HEK293 (cell line): ENCODE data around the gene EHMT1.

ENCODE experiments used
- CTCF ChIA-PET: fragments of 350-600 bp; formaldehyde crosslinking; extraction: SDS; loops from one replicate; lab custom pipeline; 2021; ENCODE audit warnings: antibody characterized with exemption; lab: Yijun Ruan, JAX
- POLR2A ChIA-PET: fragments of 300-600 bp; formaldehyde crosslinking; extraction: SDS; loops from one replicate; lab custom pipeline; 2020; ENCODE audit warnings: antibody characterized with exemption, inconsistent platforms; lab: Yijun Ruan, JAX
- H3K27ac ChIP-seq: fragments of 200-500 bp; sonication (Bioruptor generic); 2 replicates; pipeline ENCODE4 v1.5.1; 2014; ENCODE audit warnings: low read depth, low read length, control low read depth, inconsistent platforms; ENCODE audit errors: extremely low read depth
- H3K36me3 ChIP-seq, 2 experiments: fragments of 200-500 bp in 1 of 2; sonication (Bioruptor generic) in 1 of 2; 1 replicate in 1 of 2; 2 replicates in 1 of 2; pipeline ENCODE4 v1.5.1; 2014 to 2017; ENCODE audit warnings: inconsistent platforms in 2 of 2, low read length in 2 of 2; ENCODE audit not compliant: control insufficient read depth in 2 of 2, insufficient read depth in 1 of 2
- H3K4me1 ChIP-seq: fragments of 200-500 bp; sonication (Bioruptor generic); 2 replicates; pipeline ENCODE4 v1.5.1; 2014; ENCODE audit warnings: mild to moderate bottlenecking, low read length, inconsistent platforms; ENCODE audit not compliant: control insufficient read depth, insufficient read depth
- H3K4me3 ChIP-seq: 2 replicates; pipeline ENCODE4 v1.5.1; 2011; ENCODE audit warnings: low read depth, mild to moderate bottlenecking, control low read depth, low read length, moderate library complexity
- H3K9me3 ChIP-seq: fragments of 200-500 bp; sonication (Bioruptor generic); 2 replicates; pipeline ENCODE4 v1.5.1; 2014; ENCODE audit warnings: low read depth, low read length, inconsistent platforms; ENCODE audit not compliant: control insufficient read depth, insufficient read depth
- IKZF3 ChIP-seq: fragments of 450-650 bp; IDR thresholded peaks from 2 replicates; pipeline ENCODE4 v1.5.0; 2018; ENCODE audit warnings: missing biosample characterization, mild to moderate bottlenecking, missing genetic modification characterization, moderate library complexity
- SETDB1 ChIP-seq: IDR thresholded peaks from one replicate; pipeline ENCODE4 v1.6.1; 2017; ENCODE audit warnings: mild to moderate bottlenecking, low read length, moderate library complexity, mixed read lengths; ENCODE audit not compliant: insufficient read length
- ZBTB1 ChIP-seq: fragments of 450-650 bp; formaldehyde crosslinking; IDR thresholded peaks from 2 replicates; pipeline ENCODE4 v1.5.1; 2016; ENCODE audit warnings: missing biosample characterization, missing genetic modification characterization
- ZBTB17 ChIP-seq: fragments of 450-650 bp; formaldehyde crosslinking; IDR thresholded peaks from 2 replicates; pipeline ENCODE4 v1.5.1; 2016; ENCODE audit warnings: missing biosample characterization, missing genetic modification characterization
- ZBTB7A ChIP-seq: fragments of 450-650 bp; formaldehyde crosslinking; IDR thresholded peaks from 2 replicates; pipeline ENCODE4 v1.5.1; 2016; ENCODE audit warnings: low read depth, missing biosample characterization, missing genetic modification characterization
- ZNF121 ChIP-seq: fragments of 450-650 bp; formaldehyde crosslinking; IDR thresholded peaks from 2 replicates; pipeline ENCODE4 v1.5.1; 2016; ENCODE audit warnings: missing biosample characterization, missing genetic modification characterization
- ZNF140 ChIP-seq: fragments of 450-650 bp; formaldehyde crosslinking; IDR thresholded peaks from 2 replicates; pipeline ENCODE4 v1.5.1; 2016; ENCODE audit warnings: missing biosample characterization, missing genetic modification characterization
- ZNF146 ChIP-seq: fragments of 450-650 bp; formaldehyde crosslinking; IDR thresholded peaks from 2 replicates; pipeline ENCODE4 v1.5.1; 2016; ENCODE audit warnings: missing biosample characterization, missing genetic modification characterization
- ZNF221 ChIP-seq: fragments of 450-650 bp; formaldehyde crosslinking; IDR thresholded peaks from 2 replicates; pipeline ENCODE4 v1.5.1; 2017; ENCODE audit warnings: missing biosample characterization, missing genetic modification characterization, borderline replicate concordance
- ZNF335 ChIP-seq: fragments of 450-650 bp; formaldehyde crosslinking; conservative IDR thresholded peaks from 2 replicates; pipeline ENCODE4 v1.5.1; 2016; ENCODE audit warnings: missing biosample characterization, missing genetic modification characterization
- ZNF664 ChIP-seq: fragments of 450-650 bp; formaldehyde crosslinking; IDR thresholded peaks from 2 replicates; pipeline ENCODE4 v1.5.1; 2016; ENCODE audit warnings: missing biosample characterization, missing genetic modification characterization
- ZNF768 ChIP-seq: fragments of 450-650 bp; formaldehyde crosslinking; IDR thresholded peaks from 2 replicates; pipeline ENCODE4 v1.5.1; 2018; ENCODE audit warnings: missing biosample characterization, mild to moderate bottlenecking, missing genetic modification characterization
- TF ChIP-seq, protein P1 (sequence below): fragments of 450-650 bp; formaldehyde crosslinking; IDR thresholded peaks from 2 replicates; pipeline ENCODE4 v1.5.1; 2017; ENCODE audit warnings: missing biosample characterization, missing genetic modification characterization
- TF ChIP-seq, protein P2 (sequence below): fragments of 450-650 bp; formaldehyde crosslinking; IDR thresholded peaks from 2 replicates; pipeline ENCODE4 v1.5.1; 2016; ENCODE audit warnings: missing biosample characterization, missing genetic modification characterization, low read depth
- TF ChIP-seq, protein P3 (sequence below): fragments of 450-650 bp; formaldehyde crosslinking; IDR thresholded peaks from 2 replicates; pipeline ENCODE4 v1.5.1; 2016; ENCODE audit warnings: missing biosample characterization, missing genetic modification characterization
- TF ChIP-seq, protein P4 (sequence below): fragments of 450-650 bp; formaldehyde crosslinking; IDR thresholded peaks from 2 replicates; pipeline ENCODE4 v1.5.0; 2017; ENCODE audit warnings: missing biosample characterization, missing genetic modification characterization, borderline replicate concordance

The EHMT1 gene

DNA sequence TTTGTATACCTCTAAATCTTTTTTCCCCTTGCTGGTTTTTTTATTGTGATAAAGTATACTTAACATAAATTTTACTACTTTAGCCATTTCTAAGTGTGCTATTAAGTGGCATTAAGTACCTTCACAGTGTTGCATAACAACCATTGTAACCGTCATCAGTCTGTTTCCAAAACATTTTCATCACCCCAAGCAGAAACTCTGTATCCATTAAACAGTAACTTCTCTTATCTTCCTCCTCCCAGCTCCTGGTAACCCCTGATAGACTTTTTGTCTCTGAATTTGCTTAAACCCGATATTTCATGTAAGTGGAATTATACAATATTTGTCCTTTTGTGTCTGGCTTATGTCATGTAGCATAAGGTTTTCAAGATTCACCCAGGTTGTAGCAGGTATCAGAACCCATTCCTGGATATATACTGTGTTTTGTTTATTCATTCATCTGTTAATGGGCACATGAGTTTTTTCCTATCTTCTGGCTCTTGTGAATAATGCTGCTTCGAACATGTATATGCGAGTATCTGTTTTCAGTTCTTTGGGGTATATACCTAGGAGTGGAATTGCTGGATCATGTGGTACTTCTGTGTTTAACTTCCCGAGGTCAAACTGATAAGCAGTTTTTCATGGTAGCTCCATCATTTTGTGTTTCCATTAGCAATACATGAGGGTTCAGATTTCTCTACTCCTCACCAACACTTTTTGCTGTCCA lies 66.4 kb downstream of the EHMT1 start:
- Histone ChIP-seq H3K27ac (no peak overlapping the region), H3K4me3 (no peak overlapping the region), H3K9me3 (no peaks in the 10 kb centered on the region), H3K4me1 (peaks cover 9% of the 10 kb centered on the region), H3K36me3 (no peaks in the 10 kb centered on the region; a peak in 1 of 3 replicates)
- TF ChIP-seq ZNF768 (tag by site-specific recombination) (no peak), ZBTB7A (tag by site-specific recombination) (no peak), ZBTB17 (no peak), ZNF140 (tag by site-specific recombination) (peak; percentile 98; the same call in 1 of the 2 replicates), IKZF3 (no peak), SETDB1 (peak; percentile 44), ZNF335 (tag by site-specific recombination) (no peak)
- TF ChIP-seq, protein P1, sequence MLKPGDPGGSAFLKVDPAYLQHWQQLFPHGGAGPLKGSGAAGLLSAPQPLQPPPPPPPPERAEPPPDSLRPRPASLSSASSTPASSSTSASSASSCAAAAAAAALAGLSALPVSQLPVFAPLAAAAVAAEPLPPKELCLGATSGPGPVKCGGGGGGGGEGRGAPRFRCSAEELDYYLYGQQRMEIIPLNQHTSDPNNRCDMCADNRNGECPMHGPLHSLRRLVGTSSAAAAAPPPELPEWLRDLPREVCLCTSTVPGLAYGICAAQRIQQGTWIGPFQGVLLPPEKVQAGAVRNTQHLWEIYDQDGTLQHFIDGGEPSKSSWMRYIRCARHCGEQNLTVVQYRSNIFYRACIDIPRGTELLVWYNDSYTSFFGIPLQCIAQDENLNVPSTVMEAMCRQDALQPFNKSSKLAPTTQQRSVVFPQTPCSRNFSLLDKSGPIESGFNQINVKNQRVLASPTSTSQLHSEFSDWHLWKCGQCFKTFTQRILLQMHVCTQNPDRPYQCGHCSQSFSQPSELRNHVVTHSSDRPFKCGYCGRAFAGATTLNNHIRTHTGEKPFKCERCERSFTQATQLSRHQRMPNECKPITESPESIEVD (tag by site-specific recombination), result peak; percentile 47
- TF ChIP-seq, protein P2, sequence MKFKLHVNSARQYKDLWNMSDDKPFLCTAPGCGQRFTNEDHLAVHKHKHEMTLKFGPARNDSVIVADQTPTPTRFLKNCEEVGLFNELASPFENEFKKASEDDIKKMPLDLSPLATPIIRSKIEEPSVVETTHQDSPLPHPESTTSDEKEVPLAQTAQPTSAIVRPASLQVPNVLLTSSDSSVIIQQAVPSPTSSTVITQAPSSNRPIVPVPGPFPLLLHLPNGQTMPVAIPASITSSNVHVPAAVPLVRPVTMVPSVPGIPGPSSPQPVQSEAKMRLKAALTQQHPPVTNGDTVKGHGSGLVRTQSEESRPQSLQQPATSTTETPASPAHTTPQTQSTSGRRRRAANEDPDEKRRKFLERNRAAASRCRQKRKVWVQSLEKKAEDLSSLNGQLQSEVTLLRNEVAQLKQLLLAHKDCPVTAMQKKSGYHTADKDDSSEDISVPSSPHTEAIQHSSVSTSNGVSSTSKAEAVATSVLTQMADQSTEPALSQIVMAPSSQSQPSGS (tag by site-specific recombination), result no peak
- TF ChIP-seq, protein P3, sequence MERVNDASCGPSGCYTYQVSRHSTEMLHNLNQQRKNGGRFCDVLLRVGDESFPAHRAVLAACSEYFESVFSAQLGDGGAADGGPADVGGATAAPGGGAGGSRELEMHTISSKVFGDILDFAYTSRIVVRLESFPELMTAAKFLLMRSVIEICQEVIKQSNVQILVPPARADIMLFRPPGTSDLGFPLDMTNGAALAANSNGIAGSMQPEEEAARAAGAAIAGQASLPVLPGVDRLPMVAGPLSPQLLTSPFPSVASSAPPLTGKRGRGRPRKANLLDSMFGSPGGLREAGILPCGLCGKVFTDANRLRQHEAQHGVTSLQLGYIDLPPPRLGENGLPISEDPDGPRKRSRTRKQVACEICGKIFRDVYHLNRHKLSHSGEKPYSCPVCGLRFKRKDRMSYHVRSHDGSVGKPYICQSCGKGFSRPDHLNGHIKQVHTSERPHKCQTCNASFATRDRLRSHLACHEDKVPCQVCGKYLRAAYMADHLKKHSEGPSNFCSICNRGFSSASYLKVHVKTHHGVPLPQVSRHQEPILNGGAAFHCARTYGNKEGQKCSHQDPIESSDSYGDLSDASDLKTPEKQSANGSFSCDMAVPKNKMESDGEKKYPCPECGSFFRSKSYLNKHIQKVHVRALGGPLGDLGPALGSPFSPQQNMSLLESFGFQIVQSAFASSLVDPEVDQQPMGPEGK (tag by site-specific recombination), result no peak
- ChIA-PET POLR2A (no interaction called here), CTCF (interaction anchor here (0.6 to 3.5 kb wide), 3 partner anchors 11 to 59 kb away, joined by 4 to 25 read pairs (median 9); no protein-coding TSS in a partner anchor)

DNA sequence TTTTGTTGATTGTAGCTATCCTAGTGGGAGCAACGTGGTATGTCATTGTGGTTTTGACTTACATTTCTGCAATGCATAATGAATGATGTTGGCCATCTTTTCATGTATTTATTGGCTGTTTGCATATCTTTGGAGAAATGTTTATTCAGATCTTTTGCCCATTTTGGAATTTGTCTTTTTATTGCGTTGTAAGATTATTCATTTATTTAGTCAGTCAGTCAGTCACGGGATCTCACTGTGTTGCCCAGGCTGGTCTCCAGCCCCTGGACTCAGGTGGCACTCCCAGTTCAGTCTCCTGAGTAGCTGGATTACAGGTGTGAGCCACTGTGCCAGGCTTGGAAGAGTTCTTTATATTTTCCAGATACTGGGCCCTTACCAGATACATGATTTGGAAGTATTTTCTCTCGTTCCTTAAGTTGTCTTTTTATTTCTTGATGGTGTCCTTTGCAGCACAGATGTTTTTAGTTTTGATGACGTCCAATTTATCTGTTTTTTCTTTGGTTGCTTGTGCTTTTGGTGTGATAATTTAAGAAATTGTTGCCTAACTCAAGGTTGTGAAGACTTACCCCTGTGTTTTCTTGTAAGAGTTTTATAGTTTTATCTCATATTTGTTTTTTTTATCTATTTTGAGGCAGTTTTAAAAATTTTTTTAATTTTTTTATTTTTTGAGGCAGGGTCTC lies 67.1 kb downstream of the EHMT1 start:
- Histone ChIP-seq H3K4me3 (no peak overlapping the region), H3K4me1 (peaks cover 6% of the 10 kb centered on the region), H3K27ac (no peak overlapping the region), H3K36me3 (no peaks in the 10 kb centered on the region; a peak in 1 of 3 replicates), H3K9me3 (no peaks in the 10 kb centered on the region)
- ChIA-PET POLR2A (interaction anchor here (0.6 kb wide), 1 partner anchor 90 kb away, joined by 3 read pairs; no protein-coding TSS in a partner anchor), CTCF (interaction anchor here (0.5 to 3.5 kb wide), 5 partner anchors 11 to 307 kb away, joined by 3 to 25 read pairs (median 4); no protein-coding TSS in a partner anchor)
- TF ChIP-seq ZBTB1, result no peak
- TF ChIP-seq ZNF221 (tag by site-specific recombination), result no peak
- TF ChIP-seq ZNF664, result no peak
- 0 out of 2 replicates have a peak, but pooled peaks have one; percentile 32 for TF ChIP-seq ZNF121 (tag by site-specific recombination)
- TF ChIP-seq ZNF146 (tag by site-specific recombination), result no peak
- TF ChIP-seq, protein P4, sequence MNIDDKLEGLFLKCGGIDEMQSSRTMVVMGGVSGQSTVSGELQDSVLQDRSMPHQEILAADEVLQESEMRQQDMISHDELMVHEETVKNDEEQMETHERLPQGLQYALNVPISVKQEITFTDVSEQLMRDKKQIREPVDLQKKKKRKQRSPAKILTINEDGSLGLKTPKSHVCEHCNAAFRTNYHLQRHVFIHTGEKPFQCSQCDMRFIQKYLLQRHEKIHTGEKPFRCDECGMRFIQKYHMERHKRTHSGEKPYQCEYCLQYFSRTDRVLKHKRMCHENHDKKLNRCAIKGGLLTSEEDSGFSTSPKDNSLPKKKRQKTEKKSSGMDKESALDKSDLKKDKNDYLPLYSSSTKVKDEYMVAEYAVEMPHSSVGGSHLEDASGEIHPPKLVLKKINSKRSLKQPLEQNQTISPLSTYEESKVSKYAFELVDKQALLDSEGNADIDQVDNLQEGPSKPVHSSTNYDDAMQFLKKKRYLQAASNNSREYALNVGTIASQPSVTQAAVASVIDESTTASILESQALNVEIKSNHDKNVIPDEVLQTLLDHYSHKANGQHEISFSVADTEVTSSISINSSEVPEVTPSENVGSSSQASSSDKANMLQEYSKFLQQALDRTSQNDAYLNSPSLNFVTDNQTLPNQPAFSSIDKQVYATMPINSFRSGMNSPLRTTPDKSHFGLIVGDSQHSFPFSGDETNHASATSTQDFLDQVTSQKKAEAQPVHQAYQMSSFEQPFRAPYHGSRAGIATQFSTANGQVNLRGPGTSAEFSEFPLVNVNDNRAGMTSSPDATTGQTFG, result no peak
